Measurements from ENCODE around the gene SLC1A1.
"Not testable (repeated sequence)": the region's sequence is repeated elsewhere in the genome, so short reads cannot be mapped to it uniquely, and the experiment has no call there.

Gene SLC1A1

GRCh38 chr9:4506490-4506889 is 16.2 kb downstream of the SLC1A1 start:
- DNase-seq (ENCODE audit: low spot score): no peak

- DNase-seq (ENCODE audit: low spot score): no peak
Observed at GRCh38 chr9:4507306-4508130, 17.2 kb downstream of the SLC1A1 start.

DNA sequence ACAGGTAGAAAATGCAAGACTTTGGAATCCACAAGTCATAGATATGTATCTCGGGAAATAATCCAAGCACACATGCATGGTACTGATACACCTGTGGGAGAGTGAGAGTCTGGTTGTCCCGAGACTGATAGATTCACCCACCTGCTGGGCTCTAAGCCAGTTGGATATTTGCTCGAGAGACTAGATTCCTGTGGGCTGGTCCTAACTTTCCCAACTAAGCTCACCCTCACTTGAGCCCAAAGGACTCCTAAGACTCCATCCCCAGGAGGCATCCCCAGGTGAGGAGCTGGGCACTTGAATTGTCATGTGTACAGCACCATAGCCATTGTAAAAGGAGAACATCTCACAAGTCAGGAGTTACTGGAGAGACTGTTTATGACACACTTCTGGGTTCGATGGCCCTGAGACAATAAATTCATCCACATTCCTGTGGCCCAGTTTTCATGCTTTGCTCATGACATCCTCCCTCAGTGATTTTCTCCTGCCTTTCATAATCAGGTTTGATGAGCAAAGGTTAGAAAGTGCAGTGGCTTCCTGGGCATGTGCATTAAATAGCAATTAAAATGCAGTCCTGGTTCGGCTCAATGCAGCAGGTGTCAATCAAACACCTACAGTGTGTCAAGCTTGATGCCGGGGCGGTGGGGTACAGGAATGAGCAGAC is 18.1 kb downstream of the SLC1A1 start:
- no peak for DNase-seq (ENCODE audit: low spot score)

DNA sequence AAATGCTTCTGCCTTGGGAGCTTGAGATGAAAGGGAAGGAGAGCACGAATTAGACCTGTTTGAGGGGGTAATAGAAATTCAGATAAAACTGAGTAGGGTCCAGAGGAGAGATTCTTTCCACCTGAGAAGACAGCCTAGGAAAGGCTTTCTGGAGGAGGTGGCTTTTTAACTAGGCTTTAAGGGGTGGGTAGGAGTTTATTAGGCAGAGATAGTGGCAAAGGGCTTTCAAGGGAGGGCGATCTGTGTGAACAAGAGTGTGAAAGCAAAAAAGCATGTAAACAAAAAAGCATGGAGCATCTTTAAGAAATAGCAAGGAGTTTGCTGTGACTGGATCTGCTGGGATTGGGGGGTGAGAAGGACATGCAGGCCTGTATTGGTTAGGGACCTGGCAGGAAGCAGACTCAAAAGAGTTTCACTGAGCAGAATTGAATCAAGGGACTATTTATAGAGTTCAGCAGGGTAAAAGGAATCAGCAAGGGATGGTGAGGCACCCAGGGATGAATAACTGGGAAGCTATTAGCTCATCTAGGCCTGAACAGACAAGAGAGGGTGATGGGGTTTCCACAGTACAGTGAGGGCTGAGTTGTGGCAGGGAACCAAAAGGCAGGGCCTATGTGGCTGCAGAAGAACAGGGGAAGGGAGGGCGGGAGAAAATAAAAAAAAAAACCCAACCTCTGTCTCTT is 18.8 kb downstream of the SLC1A1 start:
- no peak for DNase-seq (ENCODE audit: low spot score)

- no peak for DNase-seq (ENCODE audit: low spot score)
Observed at GRCh38 chr9:4509590-4509984, 19.3 kb downstream of the SLC1A1 start.

GRCh38 chr9:4510546-4511322 is 20.5 kb downstream of the SLC1A1 start:
- no peak for DNase-seq (ENCODE audit: low spot score)

DNA sequence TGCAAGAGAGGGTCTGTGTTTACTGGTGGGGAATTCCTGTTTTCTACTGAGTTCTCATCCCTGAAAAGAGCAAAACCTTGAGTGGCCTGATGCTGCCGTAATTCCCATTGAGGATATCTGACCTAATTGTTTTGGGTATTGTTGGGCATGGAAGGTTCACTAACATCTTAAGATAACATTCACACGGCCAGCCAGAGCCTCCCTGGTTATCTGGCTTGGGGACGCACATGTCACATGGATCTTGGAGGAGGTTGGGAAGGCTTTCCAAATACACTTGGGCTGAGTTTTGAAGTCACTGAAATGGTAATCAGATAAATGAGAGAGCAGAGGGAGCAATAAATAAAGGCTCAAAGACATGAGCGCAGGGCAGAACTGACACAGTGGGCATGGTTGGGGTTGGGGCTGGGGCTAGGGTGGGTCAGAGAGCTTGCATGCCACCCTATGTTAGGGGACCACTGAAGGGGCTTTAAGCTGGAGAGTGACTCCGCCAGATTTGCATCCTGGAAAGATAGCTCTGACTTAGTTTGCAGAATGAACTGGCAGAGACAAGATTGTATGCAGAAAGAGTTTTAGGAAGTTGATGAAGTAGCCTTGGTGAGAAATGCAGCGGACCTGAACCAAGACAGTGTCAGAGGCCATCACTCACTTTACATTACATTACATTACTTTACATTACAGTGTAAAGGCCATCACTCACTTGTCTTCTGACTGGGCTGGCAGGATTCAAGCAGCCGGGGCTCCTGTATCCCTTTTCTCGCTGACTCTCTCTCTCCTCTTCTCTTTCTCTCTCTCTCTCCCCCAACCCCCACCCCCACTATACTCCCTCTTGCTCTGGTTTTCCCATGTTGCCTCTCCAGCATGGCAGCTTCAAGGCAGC is 24.2 kb downstream of the SLC1A1 start:
- DNase-seq (ENCODE audit: low spot score): no peak

DNA sequence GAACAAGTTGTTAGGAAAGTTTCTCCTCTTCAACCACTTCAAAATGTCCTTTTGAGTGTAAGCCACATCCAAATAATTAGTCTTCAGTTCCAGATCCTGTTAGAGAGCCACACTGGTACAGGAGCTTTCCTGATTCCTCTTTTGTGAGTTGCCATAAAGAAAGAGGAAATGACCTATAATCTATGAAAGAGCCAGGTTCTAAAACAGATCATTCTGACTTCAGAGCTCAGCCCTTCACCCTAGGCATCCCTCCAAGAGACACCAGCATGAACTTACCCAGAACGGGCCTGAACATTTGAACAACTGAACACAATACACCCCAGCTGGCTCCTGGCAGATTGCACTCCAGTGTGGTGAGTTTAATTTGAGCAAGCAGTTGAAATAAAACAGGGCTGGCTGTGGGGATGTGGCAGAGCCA is 25.7 kb downstream of the SLC1A1 start:
- DNase-seq (ENCODE audit: low spot score): no peak

- DNase-seq (ENCODE audit: low spot score): no peak
Observed at GRCh38 chr9:4517274-4517673, 27.0 kb downstream of the SLC1A1 start.

GRCh38 chr9:4519604-4520003 is 29.3 kb downstream of the SLC1A1 start:
- no peak for DNase-seq (ENCODE audit: low spot score)

GRCh38 chr9:4520055-4520454 is 29.8 kb downstream of the SLC1A1 start:
- no peak for DNase-seq (ENCODE audit: low spot score)

DNA sequence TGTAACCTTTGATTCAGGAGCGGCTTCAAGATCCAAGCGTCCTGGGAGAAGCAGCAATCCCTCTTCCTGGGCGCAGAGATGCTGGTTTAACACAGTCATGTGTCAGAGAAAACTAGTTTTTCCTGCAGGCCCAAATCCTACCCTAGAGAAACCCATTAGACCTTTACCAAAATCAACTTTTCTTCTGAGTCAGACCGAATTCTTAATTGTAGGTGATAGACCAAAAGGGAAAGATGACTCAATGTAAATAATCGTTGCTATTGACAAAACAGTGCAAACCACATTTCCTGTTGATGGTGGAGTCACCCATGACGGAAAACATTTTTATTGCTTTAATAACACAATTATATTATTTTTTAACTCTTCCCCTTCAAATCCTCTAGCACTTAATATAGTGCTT is 40.1 kb downstream of the SLC1A1 start:
- DNase-seq (ENCODE audit: low spot score): no peak

GRCh38 chr9:4530831-4531230 is 40.6 kb downstream of the SLC1A1 start:
- not testable (repeated sequence) for DNase-seq (ENCODE audit: low spot score)

DNA sequence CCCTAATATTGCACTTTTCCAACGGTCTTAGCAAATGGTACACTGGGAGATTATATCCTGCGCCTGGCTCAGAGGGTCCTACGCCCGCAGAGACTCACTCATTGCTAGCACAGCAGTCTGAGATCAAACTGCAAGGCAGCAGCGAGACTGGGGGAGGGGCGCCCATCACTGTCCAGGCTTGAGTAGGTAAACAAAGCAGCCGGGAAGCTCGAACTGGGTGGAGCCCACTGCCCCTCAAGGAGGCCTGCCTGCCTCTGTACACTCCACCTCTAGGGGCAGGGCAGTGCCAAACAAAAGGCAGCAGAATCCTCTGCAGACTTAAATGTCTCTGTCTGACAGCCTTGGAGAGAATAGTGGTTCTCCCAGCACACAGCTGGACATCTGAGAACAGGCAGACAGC is 41.1 kb downstream of the SLC1A1 start:
- DNase-seq (ENCODE audit: low spot score): not testable (repeated sequence)

DNA sequence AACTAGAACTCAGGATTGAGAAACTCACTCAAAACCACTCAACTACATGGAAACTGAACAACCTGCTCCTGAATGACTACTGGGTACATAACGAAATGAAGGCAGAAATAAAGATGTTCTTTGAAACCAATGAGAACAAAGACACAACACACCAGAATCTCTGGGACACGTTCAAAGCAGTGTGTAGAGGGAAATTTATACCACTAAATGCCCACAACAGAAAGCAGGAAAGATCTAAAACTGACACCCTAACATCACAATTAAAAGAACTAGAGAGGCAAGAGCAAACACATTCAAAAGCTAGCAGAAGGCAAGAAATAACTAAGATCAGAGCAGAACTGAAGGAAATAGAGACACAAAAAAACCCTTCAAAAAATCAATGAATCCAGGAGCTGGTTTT is 43.6 kb downstream of the SLC1A1 start:
- not testable (repeated sequence) for DNase-seq (ENCODE audit: low spot score)

GRCh38 chr9:4536196-4536595 is 45.9 kb downstream of the SLC1A1 start:
- not testable (repeated sequence) for DNase-seq (ENCODE audit: low spot score)

DNA sequence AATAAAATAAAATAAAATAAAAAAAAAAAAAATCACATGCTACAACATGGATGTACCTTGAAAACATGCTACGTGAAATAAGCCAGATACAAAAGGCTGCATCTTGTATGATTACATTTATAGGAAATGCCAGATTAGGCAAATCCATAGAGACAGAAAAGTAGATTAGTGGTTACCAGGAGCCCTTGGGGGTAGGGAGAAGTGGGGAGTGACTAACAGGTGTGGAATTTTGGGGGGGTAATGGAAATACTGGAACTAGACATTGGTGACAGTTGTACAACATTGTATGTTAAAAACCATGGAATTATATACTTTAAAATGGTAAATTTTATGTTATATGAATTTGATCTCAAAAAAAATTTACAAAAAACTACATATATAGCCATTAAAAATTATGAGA is 47.3 kb downstream of the SLC1A1 start:
- no peak for DNase-seq (ENCODE audit: low spot score)

DNA sequence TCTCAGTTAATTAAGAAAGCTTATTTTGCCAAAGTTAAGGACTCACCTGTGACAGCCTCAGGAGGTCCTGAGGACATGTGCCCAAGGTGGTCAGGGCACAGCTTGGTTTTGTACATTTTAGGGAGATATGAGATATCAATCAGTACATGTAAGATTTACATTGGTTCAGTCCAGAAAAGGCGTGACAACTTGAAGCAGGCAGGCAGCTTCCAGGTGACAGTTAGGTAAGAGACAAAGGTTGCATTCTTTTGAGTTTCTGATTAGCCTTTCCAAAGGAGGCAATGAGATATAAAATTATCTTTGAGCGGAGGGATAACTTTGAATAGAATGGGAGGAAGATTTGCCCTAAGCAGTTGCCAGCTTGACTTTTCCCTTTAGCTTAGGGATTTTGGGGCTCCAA is 47.8 kb downstream of the SLC1A1 start:
- DNase-seq (ENCODE audit: low spot score): no peak

- DNase-seq (ENCODE audit: low spot score): no peak
Observed at GRCh38 chr9:4538621-4539020, 48.4 kb downstream of the SLC1A1 start.

DNA sequence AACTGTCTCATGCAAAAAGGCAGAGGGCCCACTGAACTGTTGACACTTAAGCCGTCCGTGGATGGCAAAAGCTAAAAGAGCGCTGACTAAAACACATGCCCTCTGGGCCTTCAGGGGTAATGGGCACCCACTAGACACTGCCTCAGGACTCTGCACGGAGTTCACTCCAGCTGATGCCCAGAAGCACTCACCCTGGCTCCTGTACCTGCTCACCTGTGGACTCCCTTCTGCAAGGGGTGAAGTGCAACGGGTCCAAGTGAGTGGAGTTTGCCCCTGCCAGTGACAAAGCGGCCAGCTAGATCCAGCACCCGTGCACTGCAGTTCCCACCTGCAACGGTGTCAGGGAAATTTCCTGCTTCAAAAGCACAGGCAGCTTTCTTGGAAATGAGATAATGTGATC is 50.2 kb downstream of the SLC1A1 start:
- DNase-seq (ENCODE audit: low spot score): no peak

DNA sequence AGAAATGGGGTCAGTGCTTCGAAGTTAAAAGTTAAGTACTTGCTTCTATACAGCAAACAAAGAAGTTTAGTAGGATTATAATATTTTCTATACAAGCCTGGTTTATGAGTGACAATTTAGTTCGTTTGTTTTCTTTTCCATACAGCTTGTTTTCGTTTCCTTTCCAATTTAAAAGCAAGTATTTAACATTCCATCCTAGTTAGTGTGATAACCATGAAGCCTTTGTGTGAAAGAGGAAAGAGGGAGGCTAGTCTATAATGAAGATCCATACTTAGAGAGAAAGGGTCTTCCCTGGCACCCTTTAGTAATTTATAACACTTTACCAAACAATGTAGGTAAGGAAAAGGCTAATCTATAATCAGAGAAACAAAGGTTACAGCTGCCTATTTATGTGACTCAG is 51.0 kb downstream of the SLC1A1 start:
- DNase-seq (ENCODE audit: low spot score): no peak

All from left forelimb (tissue), 1 donor.